Measurements from ENCODE around the gene STK32A.

The STK32A gene

GRCh38 chr5:147287110-147287509 lies 52.3 kb downstream of the STK32A start:
- no peaks in the 10 kb centered on the region for H3K27me3 ChIP-seq (ENCODE audit: insufficient read depth, low read length)
- no peak overlapping the region for H2AFZ ChIP-seq (ENCODE audit: low read depth, low read length)
- no peak overlapping the region for H3K4me3 ChIP-seq (ENCODE audit: low read length)
- H3K36me3 ChIP-seq (ENCODE audit: insufficient read depth, low read length): no peaks in the 10 kb centered on the region
- no peaks in the 10 kb centered on the region for H3K4me1 ChIP-seq (ENCODE audit: insufficient read depth, low read length)
- H3K9me3 ChIP-seq (ENCODE audit: low read length): no peaks in the 10 kb centered on the region

- H3K9me3 ChIP-seq (ENCODE audit: low read length): no peaks in the 10 kb centered on the region
- H3K4me1 ChIP-seq (ENCODE audit: insufficient read depth, low read length): no peaks in the 10 kb centered on the region
- H3K4me3 ChIP-seq (ENCODE audit: low read length): no peak overlapping the region
- no peaks in the 10 kb centered on the region for H3K36me3 ChIP-seq (ENCODE audit: insufficient read depth, low read length)
- no peak overlapping the region for H2AFZ ChIP-seq (ENCODE audit: low read depth, low read length)
- H3K27me3 ChIP-seq (ENCODE audit: insufficient read depth, low read length): no peaks in the 10 kb centered on the region
Observed at GRCh38 chr5:147290261-147290660, 55.4 kb downstream of the STK32A start.

GRCh38 chr5:147303251-147303650 lies 68.4 kb downstream of the STK32A start:
- Histone ChIP-seq H3K27me3 (ENCODE audit: insufficient read depth, low read length) (no peaks in the 10 kb centered on the region), H3K36me3 (ENCODE audit: insufficient read depth, low read length) (no peaks in the 10 kb centered on the region), H3K9me3 (ENCODE audit: low read length) (peaks cover 1% of the 10 kb centered on the region), H3K4me1 (ENCODE audit: insufficient read depth, low read length) (no peaks in the 10 kb centered on the region), H2AFZ (ENCODE audit: low read depth, low read length) (no peak overlapping the region), H3K4me3 (ENCODE audit: low read length) (no peak overlapping the region)

- no peak overlapping the region for H2AFZ ChIP-seq (ENCODE audit: low read depth, low read length)
- H3K4me1 ChIP-seq (ENCODE audit: insufficient read depth, low read length): no peaks in the 10 kb centered on the region
- H3K4me3 ChIP-seq (ENCODE audit: low read length): no peak overlapping the region
- H3K27me3 ChIP-seq (ENCODE audit: insufficient read depth, low read length): no peaks in the 10 kb centered on the region
- H3K9me3 ChIP-seq (ENCODE audit: low read length): peaks cover 1% of the 10 kb centered on the region
- H3K36me3 ChIP-seq (ENCODE audit: insufficient read depth, low read length): no peaks in the 10 kb centered on the region
Observed at GRCh38 chr5:147303976-147304375, 69.2 kb downstream of the STK32A start.

GRCh38 chr5:147305147-147305546 lies 70.3 kb downstream of the STK32A start:
- H3K9me3 ChIP-seq (ENCODE audit: low read length): peaks cover 1% of the 10 kb centered on the region
- H3K4me3 ChIP-seq (ENCODE audit: low read length): no peak overlapping the region
- H3K4me1 ChIP-seq (ENCODE audit: insufficient read depth, low read length): no peaks in the 10 kb centered on the region
- no peak overlapping the region for H2AFZ ChIP-seq (ENCODE audit: low read depth, low read length)
- no peaks in the 10 kb centered on the region for H3K27me3 ChIP-seq (ENCODE audit: insufficient read depth, low read length)
- no peaks in the 10 kb centered on the region for H3K36me3 ChIP-seq (ENCODE audit: insufficient read depth, low read length)

- Histone ChIP-seq H3K36me3 (ENCODE audit: insufficient read depth, low read length) (no peaks in the 10 kb centered on the region), H3K4me1 (ENCODE audit: insufficient read depth, low read length) (no peaks in the 10 kb centered on the region), H3K4me3 (ENCODE audit: low read length) (no peak overlapping the region), H3K9me3 (ENCODE audit: low read length) (peaks cover 1% of the 10 kb centered on the region), H3K27me3 (ENCODE audit: insufficient read depth, low read length) (no peaks in the 10 kb centered on the region), H2AFZ (ENCODE audit: low read depth, low read length) (no peak overlapping the region)
Observed at GRCh38 chr5:147306351-147306750, 71.5 kb downstream of the STK32A start.

GRCh38 chr5:147307170-147307569 lies 72.3 kb downstream of the STK32A start:
- Histone ChIP-seq H3K36me3 (ENCODE audit: insufficient read depth, low read length) (no peaks in the 10 kb centered on the region), H2AFZ (ENCODE audit: low read depth, low read length) (no peak overlapping the region), H3K27me3 (ENCODE audit: insufficient read depth, low read length) (no peaks in the 10 kb centered on the region), H3K4me3 (ENCODE audit: low read length) (no peak overlapping the region), H3K4me1 (ENCODE audit: insufficient read depth, low read length) (no peaks in the 10 kb centered on the region), H3K9me3 (ENCODE audit: low read length) (no peaks in the 10 kb centered on the region)

- H3K4me1 ChIP-seq (ENCODE audit: insufficient read depth, low read length): no peaks in the 10 kb centered on the region
- no peaks in the 10 kb centered on the region for H3K27me3 ChIP-seq (ENCODE audit: insufficient read depth, low read length)
- no peak overlapping the region for H2AFZ ChIP-seq (ENCODE audit: low read depth, low read length)
- no peaks in the 10 kb centered on the region for H3K36me3 ChIP-seq (ENCODE audit: insufficient read depth, low read length)
- H3K9me3 ChIP-seq (ENCODE audit: low read length): no peaks in the 10 kb centered on the region
- H3K4me3 ChIP-seq (ENCODE audit: low read length): no peak overlapping the region
Observed at GRCh38 chr5:147309621-147310020, 74.8 kb downstream of the STK32A start.

GRCh38 chr5:147310059-147310704 lies 75.4 kb downstream of the STK32A start:
- H2AFZ ChIP-seq (ENCODE audit: low read depth, low read length): no peak overlapping the region
- H3K4me1 ChIP-seq (ENCODE audit: insufficient read depth, low read length): no peaks in the 10 kb centered on the region
- H3K36me3 ChIP-seq (ENCODE audit: insufficient read depth, low read length): no peaks in the 10 kb centered on the region
- H3K9me3 ChIP-seq (ENCODE audit: low read length): no peaks in the 10 kb centered on the region
- H3K4me3 ChIP-seq (ENCODE audit: low read length): no peak overlapping the region
- H3K27me3 ChIP-seq (ENCODE audit: insufficient read depth, low read length): no peaks in the 10 kb centered on the region

GRCh38 chr5:147317978-147318684 lies 83.3 kb downstream of the STK32A start:
- Histone ChIP-seq H3K9me3 (ENCODE audit: low read length) (no peaks in the 10 kb centered on the region), H3K36me3 (ENCODE audit: insufficient read depth, low read length) (no peaks in the 10 kb centered on the region), H3K4me3 (ENCODE audit: low read length) (no peak overlapping the region), H3K4me1 (ENCODE audit: insufficient read depth, low read length) (no peaks in the 10 kb centered on the region), H3K27me3 (ENCODE audit: insufficient read depth, low read length) (no peaks in the 10 kb centered on the region), H2AFZ (ENCODE audit: low read depth, low read length) (no peak overlapping the region)

GRCh38 chr5:147321569-147321968 lies 86.7 kb downstream of the STK32A start:
- no peaks in the 10 kb centered on the region for H3K36me3 ChIP-seq (ENCODE audit: insufficient read depth, low read length)
- H3K27me3 ChIP-seq (ENCODE audit: insufficient read depth, low read length): no peaks in the 10 kb centered on the region
- H3K4me1 ChIP-seq (ENCODE audit: insufficient read depth, low read length): no peaks in the 10 kb centered on the region
- peaks cover 2% of the 10 kb centered on the region for H3K9me3 ChIP-seq (ENCODE audit: low read length)
- no peak overlapping the region for H3K4me3 ChIP-seq (ENCODE audit: low read length)
- H2AFZ ChIP-seq (ENCODE audit: low read depth, low read length): no peak overlapping the region

GRCh38 chr5:147327421-147327820 lies 92.6 kb downstream of the STK32A start:
- Histone ChIP-seq H3K36me3 (ENCODE audit: insufficient read depth, low read length) (no peaks in the 10 kb centered on the region), H3K9me3 (ENCODE audit: low read length) (peaks cover 2% of the 10 kb centered on the region), H2AFZ (ENCODE audit: low read depth, low read length) (no peak overlapping the region), H3K4me3 (ENCODE audit: low read length) (no peak overlapping the region), H3K4me1 (ENCODE audit: insufficient read depth, low read length) (peaks cover 5% of the 10 kb centered on the region), H3K27me3 (ENCODE audit: insufficient read depth, low read length) (no peaks in the 10 kb centered on the region)

- Histone ChIP-seq H2AFZ (ENCODE audit: low read depth, low read length) (no peak overlapping the region), H3K27me3 (ENCODE audit: insufficient read depth, low read length) (no peaks in the 10 kb centered on the region), H3K36me3 (ENCODE audit: insufficient read depth, low read length) (no peaks in the 10 kb centered on the region), H3K4me3 (ENCODE audit: low read length) (no peak overlapping the region), H3K4me1 (ENCODE audit: insufficient read depth, low read length) (peaks cover 9% of the 10 kb centered on the region), H3K9me3 (ENCODE audit: low read length) (peaks cover 2% of the 10 kb centered on the region)
Observed at GRCh38 chr5:147327905-147328304, 93.1 kb downstream of the STK32A start.

GRCh38 chr5:147332658-147333057 lies 97.8 kb downstream of the STK32A start:
- no peak overlapping the region for H3K4me3 ChIP-seq (ENCODE audit: low read length)
- peaks cover 17% of the 10 kb centered on the region for H3K4me1 ChIP-seq (ENCODE audit: insufficient read depth, low read length)

More at GRCh38 chr5:147332658-147333057, 97.8 kb downstream of the STK32A start:
- Histone ChIP-seq H3K9me3 (ENCODE audit: low read length) (no peaks in the 10 kb centered on the region), H2AFZ (ENCODE audit: low read depth, low read length) (no peak overlapping the region), H3K36me3 (ENCODE audit: insufficient read depth, low read length) (no peaks in the 10 kb centered on the region), H3K27me3 (ENCODE audit: insufficient read depth, low read length) (no peaks in the 10 kb centered on the region)

Data from neuron (in vitro differentiated cells).